NT2/D1 (cell line): ENCODE measurements around the gene RPS6KA2.

Experiments used
- SUZ12 ChIP-seq: IDR thresholded peaks from 2 replicates; pipeline ENCODE4 v1.6.1; 2011; ENCODE audit not compliant: insufficient read length, insufficient read depth; ENCODE audit errors: extremely low read depth
- YY1 ChIP-seq: IDR thresholded peaks from 2 replicates; pipeline ENCODE4 v1.6.1; 2011; ENCODE audit not compliant: insufficient read length, insufficient read depth
- ZNF274 ChIP-seq: IDR thresholded peaks from 2 replicates; pipeline ENCODE4 v1.6.1; 2011; ENCODE audit warnings: mild to moderate bottlenecking, low read depth, low read length

- no peak for TF ChIP-seq ZNF274
- no peak for TF ChIP-seq YY1
- no peak for TF ChIP-seq SUZ12
Observed at GRCh38 chr6:166670894-166671293, 43.8 kb upstream of the RPS6KA2 start.
